KMS-11 (cell line): ENCODE measurements around the gene AKR1B15.

Source experiments
- H2AFZ ChIP-seq: fragments of 200-600 bp; sonication (generic); 2 replicates; pipeline ENCODE4 v1.6.1; 2016; ENCODE audit warnings: antibody characterized with exemption, mixed run types, low read depth
- H3K27ac ChIP-seq: fragments of 200-600 bp; sonication (generic); 2 replicates; pipeline ENCODE4 v1.6.1; 2016; ENCODE audit warnings: mild to moderate bottlenecking, mixed run types
- H3K27me3 ChIP-seq: fragments of 200-600 bp; sonication (generic); 2 replicates; pipeline ENCODE4 v1.6.1; 2017; ENCODE audit warnings: mild to moderate bottlenecking, low read depth, mixed run types, moderate library complexity; ENCODE audit not compliant: insufficient read depth
- H3K36me3 ChIP-seq: fragments of 200-600 bp; sonication (generic); 2 replicates; pipeline ENCODE4 v1.6.1; 2017; ENCODE audit warnings: mild to moderate bottlenecking, mixed run types; ENCODE audit not compliant: insufficient read depth
- H3K4me1 ChIP-seq: fragments of 200-600 bp; sonication (generic); 2 replicates; pipeline ENCODE4 v1.6.1; 2016; ENCODE audit warnings: mild to moderate bottlenecking, low read depth, mixed run types; ENCODE audit not compliant: poor library complexity, severe bottlenecking
- H3K4me2 ChIP-seq: fragments of 200-600 bp; sonication (generic); 2 replicates; pipeline ENCODE4 v1.7.0; 2016; ENCODE audit warnings: mild to moderate bottlenecking, mixed run types
- H3K4me3 ChIP-seq: fragments of 200-600 bp; sonication (generic); IDR thresholded peaks from 2 replicates; pipeline ENCODE4 v1.6.1; 2017; ENCODE audit warnings: low read depth, low read length, mixed read lengths; ENCODE audit not compliant: insufficient read depth
- H3K79me2 ChIP-seq: fragments of 200-600 bp; sonication (generic); 2 replicates; pipeline ENCODE4 v1.6.1; 2016; ENCODE audit warnings: low read depth, mixed run types; ENCODE audit not compliant: insufficient read depth
- H3K9ac ChIP-seq: fragments of 200-600 bp; sonication (generic); 2 replicates; pipeline ENCODE4 v1.6.1; 2016; ENCODE audit warnings: mild to moderate bottlenecking, mixed run types
- H4K20me1 ChIP-seq: fragments of 200-600 bp; sonication (generic); 2 replicates; pipeline ENCODE4 v1.6.1; 2016; ENCODE audit warnings: mild to moderate bottlenecking, mixed run types; ENCODE audit not compliant: insufficient read depth
- CTCF ChIP-seq: fragments of 200-600 bp; sonication (generic); conservative IDR thresholded peaks from 2 replicates; pipeline ENCODE4 v1.6.1; 2017; ENCODE audit warnings: low read depth, mild to moderate bottlenecking, antibody characterized with exemption, low read length, moderate library complexity, mixed read lengths

AKR1B15 gene

GRCh38 chr7:134504660-134505164, 44.2 kb upstream of the AKR1B15 start:
- H3K4me1 ChIP-seq: no peaks in the 10 kb centered on the region
- H3K79me2 ChIP-seq: no peaks in the 10 kb centered on the region
- no peak overlapping the region for H3K27ac ChIP-seq
- no peak overlapping the region for H3K4me3 ChIP-seq
- no peaks in the 10 kb centered on the region for H3K27me3 ChIP-seq
- H4K20me1 ChIP-seq: no peaks in the 10 kb centered on the region
- H3K9ac ChIP-seq: no peak overlapping the region
- H3K36me3 ChIP-seq: no peaks in the 10 kb centered on the region
- no peak for TF ChIP-seq CTCF
- H2AFZ ChIP-seq: no peak overlapping the region
- H3K4me2 ChIP-seq: no peak overlapping the region

- Histone ChIP-seq H3K4me1 (no peaks in the 10 kb centered on the region), H3K36me3 (no peaks in the 10 kb centered on the region), H3K79me2 (no peaks in the 10 kb centered on the region), H3K4me2 (no peak overlapping the region), H3K4me3 (no peak overlapping the region), H3K27ac (no peak overlapping the region), H4K20me1 (no peaks in the 10 kb centered on the region), H3K9ac (no peak overlapping the region), H2AFZ (no peak overlapping the region), H3K27me3 (no peaks in the 10 kb centered on the region)
- TF ChIP-seq CTCF: no peak
These were observed 43.1 kb upstream of the AKR1B15 start for GRCh38 chr7:134505856-134506255.

GRCh38 chr7:134509010-134509409, 39.9 kb upstream of the AKR1B15 start:
- Histone ChIP-seq H3K4me1 (no peaks in the 10 kb centered on the region), H3K79me2 (no peaks in the 10 kb centered on the region), H2AFZ (no peak overlapping the region), H3K27me3 (no peaks in the 10 kb centered on the region), H4K20me1 (no peaks in the 10 kb centered on the region), H3K4me3 (no peak overlapping the region), H3K36me3 (no peaks in the 10 kb centered on the region), H3K27ac (no peak overlapping the region), H3K9ac (no peak overlapping the region), H3K4me2 (no peak overlapping the region)
- TF ChIP-seq CTCF: no peak

- Histone ChIP-seq H3K27ac (no peak overlapping the region), H3K79me2 (no peaks in the 10 kb centered on the region), H3K27me3 (no peaks in the 10 kb centered on the region), H4K20me1 (no peaks in the 10 kb centered on the region), H3K36me3 (no peaks in the 10 kb centered on the region), H2AFZ (no peak overlapping the region), H3K4me3 (no peak overlapping the region), H3K9ac (no peak overlapping the region), H3K4me2 (no peak overlapping the region), H3K4me1 (peaks cover 3% of the 10 kb centered on the region)
- no peak for TF ChIP-seq CTCF
These were observed 38.3 kb upstream of the AKR1B15 start for GRCh38 chr7:134510646-134511045.

- peaks cover 3% of the 10 kb centered on the region for H3K4me1 ChIP-seq
- H3K36me3 ChIP-seq: no peaks in the 10 kb centered on the region
- H3K27ac ChIP-seq: no peak overlapping the region
- no peaks in the 10 kb centered on the region for H3K27me3 ChIP-seq
- no peak overlapping the region for H3K4me3 ChIP-seq
- no peak overlapping the region for H3K4me2 ChIP-seq
- H3K79me2 ChIP-seq: no peaks in the 10 kb centered on the region
- no peaks in the 10 kb centered on the region for H4K20me1 ChIP-seq
- H2AFZ ChIP-seq: no peak overlapping the region
- no peak for TF ChIP-seq CTCF
- H3K9ac ChIP-seq: no peak overlapping the region
These were observed 36.6 kb upstream of the AKR1B15 start for GRCh38 chr7:134512271-134512670.
